Globus pallidus (tissue), 1 donor: ENCODE results near the gene ATP6V0D1.
A peak's percentile ranks its signal among the peaks of the same experiment; 100 is the strongest.
"Not testable (repeated sequence)": the region's sequence is repeated elsewhere in the genome, so short reads cannot be mapped to it uniquely, and the experiment has no call there.

Experiments used
- DNase-seq: peaks from one replicate; pipeline ENCODE4 v3.0.0-alpha.2; 2015; ENCODE audit warnings: low spot score

Gene ATP6V0D1

GRCh38 chr16:67504031-67505021, 23.4 kb upstream of the ATP6V0D1 start:
- no peak for DNase-seq

DNA sequence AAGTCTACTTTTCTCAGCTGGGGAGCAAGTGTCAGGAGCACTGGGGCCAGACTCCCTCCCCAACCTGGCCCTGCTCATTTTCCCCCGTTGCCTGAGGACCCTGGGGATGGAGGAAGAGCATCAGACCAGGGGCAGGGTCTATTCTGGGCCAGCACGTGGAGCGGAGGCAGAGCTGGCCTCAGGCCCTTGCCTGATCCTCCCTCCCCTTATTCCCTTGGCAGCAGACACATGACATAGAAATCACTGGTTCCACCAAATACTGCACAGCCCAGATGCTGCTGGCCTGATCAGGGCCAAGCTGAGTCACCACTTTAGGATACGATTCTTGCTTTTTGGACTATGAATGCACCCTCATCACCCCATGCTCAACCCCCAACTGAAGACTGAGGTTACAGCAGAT, 18.1 kb upstream of the ATP6V0D1 start:
- no peak for DNase-seq

DNA sequence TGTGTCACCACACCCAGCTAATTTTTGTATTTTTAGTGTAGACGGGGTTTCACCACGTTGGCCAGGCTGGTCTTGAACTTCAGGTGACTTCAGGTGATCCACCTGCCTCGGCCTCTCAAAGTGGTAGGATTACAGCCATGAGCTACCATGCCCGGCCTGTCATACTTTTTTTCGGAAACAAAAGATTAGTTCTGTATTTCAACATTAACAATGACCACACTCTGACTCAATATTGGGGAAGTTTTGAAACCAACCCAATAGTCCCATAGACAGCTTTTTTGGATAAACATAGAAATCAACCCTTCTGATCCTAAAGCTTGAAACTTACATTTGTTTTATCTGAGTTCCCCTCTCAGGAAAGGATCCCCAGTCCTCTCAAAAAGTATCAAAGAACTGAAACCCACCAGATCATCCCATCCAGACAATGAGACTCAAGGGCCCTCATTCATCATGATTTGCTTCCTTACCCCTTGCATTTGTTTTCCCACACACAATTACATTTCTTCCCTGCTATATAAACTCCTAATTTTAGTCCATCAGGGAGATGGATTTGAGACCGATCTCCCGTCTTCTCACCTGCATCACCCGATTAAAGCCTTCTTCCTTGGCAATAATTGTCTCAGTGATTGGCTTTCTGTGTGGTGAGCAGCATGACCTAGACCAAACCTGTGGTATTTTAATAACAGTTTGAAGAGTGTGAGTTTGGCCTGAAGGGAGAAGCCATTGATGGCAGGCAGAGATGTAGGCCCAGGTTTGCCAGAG, 9.6 kb upstream of the ATP6V0D1 start:
- no peak for DNase-seq

GRCh38 chr16:67489401-67490083, 8.6 kb upstream of the ATP6V0D1 start:
- DNase-seq, result no peak

DNA sequence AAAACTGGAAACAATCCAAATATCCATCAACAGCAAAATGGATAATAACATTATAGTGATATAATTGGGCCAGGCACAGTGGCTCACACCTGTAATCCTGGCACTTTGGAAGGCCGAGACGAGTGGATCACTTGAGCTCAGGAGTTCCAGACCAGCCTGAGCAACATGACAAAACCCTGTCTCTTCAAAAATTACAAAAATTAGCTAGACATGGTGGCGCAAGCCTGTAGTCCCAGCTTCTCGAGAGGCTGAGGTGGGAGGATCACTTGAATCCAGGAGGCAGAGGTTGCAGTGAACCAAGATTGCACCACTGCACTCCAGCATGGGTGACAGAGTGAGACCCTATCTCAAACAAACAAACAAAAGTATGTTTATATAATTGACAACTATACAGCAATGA, 6.6 kb upstream of the ATP6V0D1 start:
- DNase-seq, result not testable (repeated sequence)

DNA sequence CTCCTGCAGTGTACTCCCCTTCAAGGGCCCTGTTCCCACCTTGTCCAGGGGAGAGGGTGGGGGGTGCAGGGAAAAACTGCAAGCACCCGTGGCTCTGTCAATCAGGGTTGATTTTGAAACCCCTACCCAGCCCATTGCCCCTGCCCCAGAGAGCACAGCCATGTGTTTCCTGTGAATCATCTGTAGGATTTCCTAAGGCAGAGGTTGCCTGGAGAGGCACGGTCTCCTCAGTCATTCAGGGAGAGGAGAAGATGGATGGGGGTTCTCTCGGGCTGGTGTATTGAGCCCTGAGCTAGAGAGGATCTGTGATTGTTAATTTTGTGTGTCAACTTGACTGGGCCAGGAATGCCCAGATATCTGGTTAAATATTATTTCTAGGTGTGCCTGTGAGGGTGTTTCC, 5.8 kb upstream of the ATP6V0D1 start:
- no peak for DNase-seq

DNA sequence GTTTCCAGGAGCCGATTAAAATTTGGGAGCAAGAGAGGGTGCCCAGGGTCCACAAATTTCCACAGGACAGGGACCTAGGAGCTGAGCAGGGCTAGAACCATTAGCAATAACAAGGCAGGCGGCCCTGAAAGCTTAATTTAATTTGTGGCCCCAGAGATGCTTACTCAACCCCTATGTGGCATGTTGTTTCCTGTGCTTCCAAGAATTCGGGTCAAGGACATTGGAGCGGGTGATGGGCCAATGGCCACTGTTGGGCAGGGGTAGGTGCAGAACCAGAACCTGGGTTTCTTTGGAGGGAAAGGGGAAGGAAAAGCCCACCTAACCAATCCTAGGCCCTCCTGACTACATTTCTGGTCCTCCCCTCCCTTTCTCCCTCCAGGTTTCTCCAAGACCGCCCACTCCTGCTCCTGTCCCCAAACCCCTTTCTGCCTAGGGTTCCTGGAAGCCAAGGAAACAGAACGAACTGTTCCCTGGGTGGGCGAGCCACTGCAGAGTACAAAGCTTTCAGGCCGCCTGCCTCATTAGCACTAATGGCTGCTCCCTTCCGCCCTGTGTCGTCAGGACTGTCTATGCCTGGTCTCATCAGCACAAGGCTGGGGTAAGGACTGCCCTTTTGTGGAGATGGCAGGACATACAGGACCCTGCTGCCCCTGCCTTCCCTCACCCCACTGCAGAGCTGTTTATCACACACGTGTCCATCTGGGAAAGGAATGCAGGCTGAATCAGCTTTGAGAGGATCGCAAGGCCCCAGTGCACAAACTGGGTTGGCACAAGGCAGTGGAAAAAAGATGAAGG, 3.0 kb upstream of the ATP6V0D1 start:
- DNase-seq, result no peak

DNA sequence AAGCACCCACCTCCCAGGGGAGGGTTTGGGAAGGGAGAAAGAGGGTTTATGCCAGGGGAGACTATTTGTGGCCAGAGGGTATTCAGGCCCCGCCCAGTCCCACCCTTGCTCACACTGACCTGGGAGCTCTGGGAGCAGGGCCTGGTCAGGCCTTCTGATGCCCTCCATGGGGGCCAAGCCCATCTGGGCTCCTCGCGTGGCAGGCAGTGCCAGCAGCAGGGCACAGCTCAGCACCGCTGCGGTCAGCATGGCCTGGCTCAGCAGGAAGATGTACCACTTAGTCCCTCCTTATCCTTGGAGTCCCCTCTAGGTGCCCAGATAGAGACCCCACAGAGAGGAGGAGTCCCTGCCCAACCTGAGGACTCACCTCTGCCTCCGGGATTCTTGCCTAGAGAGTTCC, 2.2 kb upstream of the ATP6V0D1 start, which contains the start of gene AGRP:
AGRP (minus strand) TSS at position 398 of the 400 bp plus-strand sequence; CDS start at position 249, 149 bp downstream.
- DNase-seq, result no peak

DNA sequence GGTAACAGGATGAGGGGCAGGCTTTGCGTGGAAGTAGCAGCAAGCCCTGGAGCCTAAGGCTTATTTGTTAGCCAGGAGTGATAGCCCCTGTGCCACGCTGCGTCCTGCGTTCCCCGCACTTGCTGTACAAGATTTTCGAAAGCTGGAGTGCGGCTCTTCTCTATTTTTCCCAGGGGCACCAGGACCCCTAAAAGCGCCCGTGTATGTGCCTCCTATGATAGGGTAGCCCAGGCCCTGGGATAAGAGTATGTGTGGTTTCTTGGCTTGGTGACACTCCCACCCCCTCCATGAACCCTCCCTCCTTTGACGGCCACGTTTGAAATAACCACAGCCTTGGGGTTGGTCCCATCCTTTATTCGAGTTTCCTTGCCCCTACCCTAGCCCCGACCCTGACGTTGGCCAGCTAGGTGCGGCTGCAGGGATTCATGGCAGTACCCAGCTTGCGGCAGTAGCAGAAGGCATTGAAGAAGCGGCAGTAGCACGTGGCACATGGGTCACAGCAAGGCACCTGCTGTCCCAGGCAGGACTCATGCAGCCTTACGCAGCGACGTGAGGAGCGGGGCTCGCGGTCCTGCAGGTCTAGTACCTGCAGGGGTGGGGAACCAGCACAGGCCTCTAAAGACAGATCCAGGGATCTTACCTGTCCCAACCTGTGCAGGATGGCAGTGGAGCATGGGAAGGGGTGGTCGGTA, 1.4 kb upstream of the ATP6V0D1 start:
- DNase-seq, result no peak

DNA sequence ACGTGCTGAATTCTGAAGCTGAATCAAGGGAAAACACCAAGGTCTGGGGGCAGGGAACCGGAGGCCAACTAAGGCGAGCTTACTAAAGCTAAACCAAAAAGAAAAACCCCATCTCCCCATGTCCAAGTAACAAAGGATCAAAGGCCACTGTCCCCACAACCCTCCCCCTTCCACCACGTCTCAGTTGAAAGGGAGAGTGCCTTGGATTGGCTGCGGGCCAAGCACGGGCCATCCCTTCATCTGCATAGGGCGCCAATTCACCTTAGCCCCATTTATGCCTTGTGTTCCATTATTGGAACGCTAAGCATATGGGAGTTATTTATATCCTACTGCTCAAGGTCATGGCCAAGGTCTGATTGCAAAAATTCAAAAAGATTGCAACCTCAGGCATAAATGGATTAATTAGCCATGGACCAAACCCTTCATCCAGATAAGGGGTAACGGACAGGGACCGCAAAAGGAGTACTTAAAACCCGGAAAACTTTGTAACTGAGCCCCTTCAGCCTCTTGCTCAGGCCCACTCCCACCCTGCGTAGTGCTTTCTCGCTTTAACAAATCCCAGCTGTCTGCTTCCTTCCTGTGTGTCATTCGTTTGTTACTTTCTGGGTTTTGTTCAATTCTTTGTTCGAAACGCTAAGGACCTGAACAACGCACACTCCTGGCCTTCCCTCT, 740 bp upstream of the ATP6V0D1 start:
- DNase-seq, result no peak

GRCh38 chr16:67477960-67478554, 2.9 kb downstream of the ATP6V0D1 start:
- no peak for DNase-seq

DNA sequence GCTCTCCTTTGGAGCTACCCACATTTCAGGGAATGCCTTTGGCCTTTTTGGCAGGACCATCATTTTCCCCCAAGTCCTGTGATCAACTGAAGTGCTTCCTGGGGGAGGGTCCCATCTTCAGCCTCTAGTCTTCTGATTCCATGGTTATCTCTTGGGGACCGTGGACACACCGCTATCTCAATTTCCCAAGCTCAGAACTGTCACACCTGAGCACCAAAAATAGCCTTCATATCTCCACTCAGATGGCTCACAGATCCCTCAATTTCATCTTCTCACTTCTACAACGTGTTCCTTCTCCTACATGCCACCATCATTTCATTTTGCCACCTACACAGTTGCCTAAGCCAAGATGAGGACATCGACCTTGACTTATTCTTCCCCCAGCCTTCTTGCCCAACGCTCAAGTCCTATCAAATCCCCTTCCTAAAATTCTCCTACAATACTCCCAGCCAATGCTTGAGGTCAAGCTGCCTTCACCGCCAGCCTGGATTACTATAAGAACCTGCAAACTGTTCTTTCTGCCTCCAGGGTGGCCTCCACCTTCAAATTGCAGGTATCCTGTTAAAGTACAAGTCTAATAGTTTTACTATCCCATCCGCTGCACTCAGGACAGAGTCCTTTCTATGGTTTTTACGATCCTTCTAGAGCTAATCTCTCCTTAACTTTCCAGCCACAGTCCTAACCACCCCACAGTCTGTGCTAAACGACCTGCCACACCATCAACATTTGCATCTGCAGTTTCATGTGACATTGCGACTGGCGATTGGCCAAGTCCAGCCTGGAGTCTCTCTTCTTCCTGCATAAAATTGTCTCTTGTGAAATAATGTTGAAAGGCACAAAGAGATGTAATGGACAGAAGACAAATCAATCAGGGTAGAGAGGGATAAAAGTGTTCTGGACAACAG, 6.2 kb downstream of the ATP6V0D1 start:
- DNase-seq, result no peak

GRCh38 chr16:67471758-67472384, 9.1 kb downstream of the ATP6V0D1 start:
- DNase-seq, result no peak

GRCh38 chr16:67470359-67470758, 10.6 kb downstream of the ATP6V0D1 start:
- DNase-seq, result peak; percentile 96

DNA sequence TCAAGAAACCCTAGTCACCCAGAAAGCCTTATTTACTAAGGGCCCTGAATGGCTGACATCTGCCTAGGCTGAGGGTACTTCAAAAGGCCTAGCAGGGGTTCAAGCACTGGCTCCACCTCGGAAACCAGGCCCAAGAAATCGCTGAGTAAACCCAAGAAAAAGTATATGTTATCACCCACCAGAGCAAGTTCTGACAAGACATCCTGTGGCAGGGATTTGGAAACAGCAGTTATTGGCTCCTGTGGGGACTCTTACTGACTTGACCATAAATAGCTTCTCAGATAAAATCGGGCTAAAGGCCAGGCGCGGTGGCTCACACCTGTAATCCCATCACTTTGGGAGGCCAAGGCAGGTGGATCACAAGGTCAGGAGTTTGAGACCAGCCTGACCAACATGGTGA, 12.2 kb downstream of the ATP6V0D1 start:
- no peak for DNase-seq

DNA sequence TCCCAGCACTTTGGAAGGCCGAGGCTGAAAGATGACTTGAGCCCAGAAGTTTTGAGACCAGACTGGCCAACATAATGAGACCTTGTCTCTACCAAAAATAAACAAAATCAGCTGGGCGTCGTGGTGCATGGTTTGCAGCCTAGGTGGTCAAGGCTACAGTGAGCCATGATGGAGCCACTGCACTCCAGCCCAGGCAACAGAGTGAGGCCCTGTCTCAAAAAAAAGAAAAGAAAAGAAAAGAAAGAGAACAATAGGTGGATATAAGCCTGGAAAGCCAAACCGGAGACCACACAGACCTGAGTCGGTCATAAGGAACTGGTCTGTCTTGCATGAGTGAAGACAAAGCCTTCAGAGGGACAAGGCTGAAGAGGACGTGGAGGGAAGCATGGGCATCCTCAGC, 14.4 kb downstream of the ATP6V0D1 start:
- DNase-seq, result no peak

GRCh38 chr16:67464565-67464964, 16.4 kb downstream of the ATP6V0D1 start:
- DNase-seq, result peak; percentile 40

- no peak for DNase-seq
Measured at GRCh38 chr16:67463691-67464090, 17.3 kb downstream of the ATP6V0D1 start.
